Gastroesophageal sphincter (tissue), 3 donors: ENCODE data around the gene SYNJ1.

Source experiments
- POLR2A ChIP-seq, 2 donors: fragments of 450-650 bp; IDR thresholded peaks; one replicate each; pipeline ENCODE4 v1.6.1; 2017; ENCODE audit warnings: antibody characterized with exemption in 2 of 2, mild to moderate bottlenecking in 2 of 2, moderate library complexity in 1 of 2
- POLR2AphosphoS5 ChIP-seq: sonication (generic); formaldehyde crosslinking; IDR thresholded peaks from one replicate; pipeline ENCODE4 v1.6.1; 2017; ENCODE audit warnings: antibody characterized with exemption
- TF ChIP-seq, protein P1 (sequence below), 4 experiments: fragments of 200-600 bp in 2 of 4; fragments of 450-650 bp in 2 of 4; sonication (generic) in 1 of 4; IDR thresholded peaks; one replicate each; pipeline ENCODE4 v1.5.1; 2017 to 2019; ENCODE audit warnings: antibody characterized with exemption in 4 of 4, mild to moderate bottlenecking in 2 of 4, moderate library complexity in 2 of 4

DNA sequence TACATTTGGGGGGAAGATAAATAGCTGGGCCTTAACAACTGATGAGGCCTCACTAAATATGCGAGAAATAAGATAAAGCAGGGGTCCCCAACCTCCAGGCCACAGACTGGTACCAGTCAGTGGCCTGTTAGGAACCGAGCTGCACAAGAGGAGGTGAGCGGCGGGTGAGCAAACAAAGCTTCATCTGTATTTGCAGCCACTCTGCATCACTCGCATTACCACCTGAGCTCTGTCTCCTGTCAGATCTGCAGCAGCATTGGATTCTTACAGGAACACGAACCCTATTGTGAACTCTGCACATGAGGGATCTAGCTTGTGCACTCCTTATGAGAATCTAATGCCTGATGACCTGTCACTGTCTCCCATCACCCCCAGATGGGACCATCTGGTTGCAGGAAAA, 48.9 kb upstream of the SYNJ1 start:
- TF ChIP-seq POLR2A (IDR thresholded peaks at IDR 0.05) (no peak), POLR2AphosphoS5 (no peak)
- TF ChIP-seq, protein P1, sequence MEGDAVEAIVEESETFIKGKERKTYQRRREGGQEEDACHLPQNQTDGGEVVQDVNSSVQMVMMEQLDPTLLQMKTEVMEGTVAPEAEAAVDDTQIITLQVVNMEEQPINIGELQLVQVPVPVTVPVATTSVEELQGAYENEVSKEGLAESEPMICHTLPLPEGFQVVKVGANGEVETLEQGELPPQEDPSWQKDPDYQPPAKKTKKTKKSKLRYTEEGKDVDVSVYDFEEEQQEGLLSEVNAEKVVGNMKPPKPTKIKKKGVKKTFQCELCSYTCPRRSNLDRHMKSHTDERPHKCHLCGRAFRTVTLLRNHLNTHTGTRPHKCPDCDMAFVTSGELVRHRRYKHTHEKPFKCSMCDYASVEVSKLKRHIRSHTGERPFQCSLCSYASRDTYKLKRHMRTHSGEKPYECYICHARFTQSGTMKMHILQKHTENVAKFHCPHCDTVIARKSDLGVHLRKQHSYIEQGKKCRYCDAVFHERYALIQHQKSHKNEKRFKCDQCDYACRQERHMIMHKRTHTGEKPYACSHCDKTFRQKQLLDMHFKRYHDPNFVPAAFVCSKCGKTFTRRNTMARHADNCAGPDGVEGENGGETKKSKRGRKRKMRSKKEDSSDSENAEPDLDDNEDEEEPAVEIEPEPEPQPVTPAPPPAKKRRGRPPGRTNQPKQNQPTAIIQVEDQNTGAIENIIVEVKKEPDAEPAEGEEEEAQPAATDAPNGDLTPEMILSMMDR (IDR thresholded peaks at IDR 0.05): no peak
